ENCODE measurements around the gene KDM5B. TPM values are rescaled to one million over a fixed set of nuclear protein-coding genes. Genes with fewer than 3 reads are reported as not detected.
"Not testable (repeated sequence)": the region's sequence is repeated elsewhere in the genome, so short reads cannot be mapped to it uniquely, and the experiment has no call there.

KDM5B gene
- total and polyA plus RNA-seq, 8 donors = 7.3 to 47.0 (median 22.9) TPM

DNA sequence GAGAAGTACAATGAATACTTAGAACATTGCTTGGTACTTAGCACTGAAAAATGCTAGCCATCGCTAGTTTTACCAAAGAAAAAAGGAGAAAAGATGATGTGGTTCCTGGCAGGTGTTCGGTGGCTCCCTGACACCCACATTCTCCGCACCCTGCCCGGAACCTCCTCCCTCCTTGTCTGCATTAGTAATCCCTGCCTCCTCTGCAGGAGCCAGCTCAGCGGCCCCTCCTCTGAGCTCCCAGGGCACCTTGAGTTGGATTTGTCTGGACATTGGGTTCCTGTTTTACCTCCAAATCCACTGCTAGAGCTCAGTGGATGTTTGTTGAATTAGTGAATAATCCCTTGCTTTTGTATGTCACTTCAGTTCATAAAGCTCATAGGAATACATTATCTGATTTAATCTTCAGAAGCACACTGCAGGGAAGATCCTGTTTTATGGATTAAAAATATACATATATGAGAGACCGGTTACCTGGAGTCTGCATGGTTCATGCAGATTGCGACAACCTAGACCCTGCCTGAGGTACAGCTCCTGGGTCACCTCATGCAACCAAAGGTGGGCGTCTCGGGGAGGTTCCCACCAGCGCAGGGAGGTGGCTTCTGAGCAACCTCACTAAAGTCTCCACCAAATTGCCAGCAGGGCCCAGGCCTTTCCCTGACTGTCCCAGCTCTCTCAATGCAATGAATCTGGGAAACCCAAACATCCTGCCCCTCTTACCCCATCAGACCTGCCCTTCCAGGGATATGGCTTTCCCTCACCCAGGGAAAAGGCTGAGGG lies 26.7 kb upstream of the KDM5B start:
- ATAC-seq = no peak
- no peak for FAIRE-seq

GRCh38 chr1:202831906-202832305 lies 23.7 kb upstream of the KDM5B start:
- Histone ChIP-seq H3K9me3 (no peaks in the 10 kb centered on the region), H3K36me3 (no peaks in the 10 kb centered on the region), H3K4me1 (no peaks in the 10 kb centered on the region), H3K27me3 (no peaks in the 10 kb centered on the region), H3K4me3 (no peak overlapping the region), H3K27ac (no peak overlapping the region)
- intact Hi-C loops (cut with DNase I) = no loop called here
- ATAC-seq (no peak), FAIRE-seq (no peak), DNase-seq (no peak)
- WGBS, 2 donors = 73 to 78% methylated on average over 3 of the region's 3 CpGs
- TF ChIP-seq, protein P1, sequence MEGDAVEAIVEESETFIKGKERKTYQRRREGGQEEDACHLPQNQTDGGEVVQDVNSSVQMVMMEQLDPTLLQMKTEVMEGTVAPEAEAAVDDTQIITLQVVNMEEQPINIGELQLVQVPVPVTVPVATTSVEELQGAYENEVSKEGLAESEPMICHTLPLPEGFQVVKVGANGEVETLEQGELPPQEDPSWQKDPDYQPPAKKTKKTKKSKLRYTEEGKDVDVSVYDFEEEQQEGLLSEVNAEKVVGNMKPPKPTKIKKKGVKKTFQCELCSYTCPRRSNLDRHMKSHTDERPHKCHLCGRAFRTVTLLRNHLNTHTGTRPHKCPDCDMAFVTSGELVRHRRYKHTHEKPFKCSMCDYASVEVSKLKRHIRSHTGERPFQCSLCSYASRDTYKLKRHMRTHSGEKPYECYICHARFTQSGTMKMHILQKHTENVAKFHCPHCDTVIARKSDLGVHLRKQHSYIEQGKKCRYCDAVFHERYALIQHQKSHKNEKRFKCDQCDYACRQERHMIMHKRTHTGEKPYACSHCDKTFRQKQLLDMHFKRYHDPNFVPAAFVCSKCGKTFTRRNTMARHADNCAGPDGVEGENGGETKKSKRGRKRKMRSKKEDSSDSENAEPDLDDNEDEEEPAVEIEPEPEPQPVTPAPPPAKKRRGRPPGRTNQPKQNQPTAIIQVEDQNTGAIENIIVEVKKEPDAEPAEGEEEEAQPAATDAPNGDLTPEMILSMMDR (IDR thresholded peaks at IDR 0.05) = no peak

More for the DNA sequence above, 26.7 kb upstream of the KDM5B start:
- intact Hi-C loops (cut with DNase I) = no loop called here
- H3K27ac ChIP-seq = no peak overlapping the region
- H3K36me3 ChIP-seq = no peaks in the 10 kb centered on the region
- no peaks in the 10 kb centered on the region for H3K4me1 ChIP-seq
- no peak for DNase-seq
- no peaks in the 10 kb centered on the region for H3K9me3 ChIP-seq
- WGBS, 2 donors = 74 to 83% methylated on average over 10 of the region's 10 CpGs
- TF ChIP-seq, protein P1 (IDR thresholded peaks at IDR 0.05) = no peak
- no peak overlapping the region for H3K4me3 ChIP-seq
- H3K27me3 ChIP-seq = no peaks in the 10 kb centered on the region

DNA sequence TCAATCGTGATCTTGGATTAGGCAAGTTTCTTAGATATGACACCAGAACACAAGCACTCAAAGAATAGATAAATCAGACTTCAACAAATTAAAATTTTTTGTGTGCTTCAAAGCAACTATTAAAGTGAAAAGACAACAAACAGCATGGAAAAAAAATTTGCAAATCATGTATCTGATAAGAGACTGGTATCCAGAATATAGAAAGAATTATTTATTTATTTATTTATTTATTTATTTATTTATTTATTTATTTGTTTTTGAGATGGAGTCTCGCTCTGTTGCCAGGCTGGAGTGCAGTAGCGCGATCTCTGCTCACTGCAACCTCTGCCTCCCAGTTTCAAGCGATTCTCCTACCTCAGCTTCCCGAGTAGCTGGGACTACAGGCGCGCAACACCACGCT lies 21.0 kb upstream of the KDM5B start:
- H3K27ac ChIP-seq; H3K4me3 ChIP-seq; H3K36me3 ChIP-seq; intact Hi-C loops (cut with DNase I); H3K9me3 ChIP-seq; FAIRE-seq; H3K4me1 ChIP-seq; H3K27me3 ChIP-seq; ATAC-seq; DNase-seq: not testable (repeated sequence)
- 94 to 97% methylated on average over 9 of the region's 9 CpGs for WGBS, 2 donors

- intact Hi-C loops (cut with DNase I) = no loop called here
- H3K27me3 ChIP-seq = no peaks in the 10 kb centered on the region
- no peaks in the 10 kb centered on the region for H3K36me3 ChIP-seq
These were observed 17.5 kb upstream of the KDM5B start for GRCh38 chr1:202825748-202826147.

DNA sequence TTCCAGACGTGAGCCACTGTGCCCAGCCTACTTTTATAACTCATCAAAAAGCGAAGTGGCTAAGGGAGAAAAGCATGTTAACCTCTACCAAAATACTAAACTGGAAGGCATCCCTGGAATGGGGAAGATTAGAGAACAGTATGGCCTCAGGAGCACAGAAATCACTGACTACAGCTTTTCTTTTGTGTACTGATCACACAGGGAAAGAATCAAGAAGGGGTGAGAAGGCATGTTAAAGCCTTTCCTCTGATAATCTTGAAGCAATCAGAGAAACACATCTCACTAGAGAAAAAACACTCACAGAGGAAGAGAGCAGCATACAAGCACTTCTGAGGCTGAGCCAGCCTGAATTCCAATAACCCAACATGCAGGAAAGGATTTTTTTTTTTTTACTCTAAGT lies 13.2 kb upstream of the KDM5B start:
- 43 to 53% methylated on average over 2 of the region's 2 CpGs for WGBS, 2 donors
- TF ChIP-seq, protein P1 (IDR thresholded peaks at IDR 0.05) = no peak
- Histone ChIP-seq H3K27ac (no peak overlapping the region), H3K27me3 (no peaks in the 10 kb centered on the region), H3K9me3 (no peaks in the 10 kb centered on the region), H3K4me1 (no peaks in the 10 kb centered on the region), H3K4me3 (no peak overlapping the region), H3K36me3 (no peaks in the 10 kb centered on the region)
- no peak for ATAC-seq
- no peak for DNase-seq
- no peak for FAIRE-seq
- intact Hi-C loops (cut with DNase I) = no loop called here

More at GRCh38 chr1:202825748-202826147, 17.5 kb upstream of the KDM5B start:
- H3K4me3 ChIP-seq = no peak overlapping the region
- no peaks in the 10 kb centered on the region for H3K9me3 ChIP-seq
- H3K27ac ChIP-seq = no peak overlapping the region
- DNase-seq (no peak), ATAC-seq (no peak), FAIRE-seq (no peak)
- TF ChIP-seq, protein P1 (IDR thresholded peaks at IDR 0.05) = no peak
- no peaks in the 10 kb centered on the region for H3K4me1 ChIP-seq
- 86 to 91% methylated on average over 7 of the region's 7 CpGs for WGBS, 2 donors

Data from pancreas (tissue), 10 donors.